SH-SY5Y (cell line): ENCODE data around the gene SYNJ2.

Experiments
- GATA2 ChIP-seq: IDR thresholded peaks from 2 replicates; pipeline ENCODE4 v1.6.1; 2011; ENCODE audit warnings: mild to moderate bottlenecking, low read depth, low read length
- GATA3 ChIP-seq: IDR thresholded peaks from 2 replicates; pipeline ENCODE4 v1.6.1; 2011; ENCODE audit warnings: low read depth, mild to moderate bottlenecking, low read length, moderate library complexity

Gene SYNJ2

DNA sequence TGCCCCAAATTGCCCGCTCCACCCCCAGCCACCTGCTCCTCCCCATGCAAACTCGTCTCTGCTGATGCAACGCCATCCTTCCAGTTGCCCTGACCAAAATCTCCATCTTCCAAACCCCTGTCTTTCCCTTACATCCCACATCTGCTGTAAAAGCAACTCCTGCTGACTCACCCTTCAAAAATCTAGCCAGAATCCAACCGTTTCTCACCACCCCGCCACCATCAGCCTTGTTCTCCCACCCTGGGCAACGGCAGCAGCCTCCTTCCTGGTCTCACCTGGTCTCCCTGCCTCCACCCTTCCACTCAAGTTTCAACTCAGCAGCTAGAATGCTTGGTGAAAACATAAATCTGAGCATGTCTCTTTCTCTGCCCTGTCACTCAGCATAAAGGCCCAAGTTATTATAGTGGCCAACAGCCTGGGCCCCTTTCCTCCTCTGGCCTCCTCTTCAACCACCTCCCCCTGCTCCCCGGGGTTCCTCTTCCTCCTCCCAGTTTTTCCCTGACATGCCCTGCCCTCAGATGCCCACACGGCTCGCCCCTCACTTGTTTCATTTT is 7.2 kb upstream of the SYNJ2 start:
- TF ChIP-seq GATA3 (no peak), GATA2 (no peak)

DNA sequence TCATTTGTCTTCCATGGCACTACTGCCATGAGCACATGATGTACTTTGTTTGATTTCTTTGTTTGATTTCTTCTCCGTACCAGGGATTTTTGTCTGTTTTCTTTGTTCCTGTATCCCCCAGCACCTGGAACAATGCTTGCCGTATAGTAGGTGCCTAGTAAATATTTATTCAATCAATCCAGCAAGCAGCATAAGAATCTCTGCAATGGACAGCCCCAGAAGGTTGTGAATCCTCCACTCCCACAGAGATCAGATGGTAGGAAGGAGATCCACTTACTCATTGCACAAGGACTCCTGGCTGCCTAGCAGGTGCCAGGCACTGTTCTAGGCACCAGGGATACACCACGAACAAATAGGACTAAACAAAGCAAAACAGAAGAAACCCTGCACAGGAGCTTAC is 6.7 kb upstream of the SYNJ2 start:
- no peak for TF ChIP-seq GATA2

DNA sequence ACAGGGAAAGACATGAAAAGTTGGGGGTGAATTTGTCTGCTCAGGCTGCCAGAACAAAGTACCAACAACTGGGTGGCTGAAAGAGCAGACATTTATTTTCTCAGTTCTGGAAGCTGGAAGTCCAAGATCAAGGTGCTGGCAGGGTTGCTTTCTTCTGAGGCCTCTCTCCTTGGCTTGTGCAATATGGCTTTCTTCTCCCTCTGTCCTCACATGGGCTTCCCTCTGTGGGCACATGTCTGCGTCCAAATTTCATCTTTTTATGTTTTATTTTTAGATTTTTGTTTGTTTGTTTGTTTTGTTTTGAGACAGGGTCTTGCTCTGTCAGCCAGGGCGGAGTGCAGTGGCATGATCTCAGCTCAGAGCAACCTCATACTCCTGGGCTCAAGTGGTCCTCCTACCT is 6.2 kb upstream of the SYNJ2 start:
- TF ChIP-seq GATA2, result no peak
- no peak for TF ChIP-seq GATA3

DNA sequence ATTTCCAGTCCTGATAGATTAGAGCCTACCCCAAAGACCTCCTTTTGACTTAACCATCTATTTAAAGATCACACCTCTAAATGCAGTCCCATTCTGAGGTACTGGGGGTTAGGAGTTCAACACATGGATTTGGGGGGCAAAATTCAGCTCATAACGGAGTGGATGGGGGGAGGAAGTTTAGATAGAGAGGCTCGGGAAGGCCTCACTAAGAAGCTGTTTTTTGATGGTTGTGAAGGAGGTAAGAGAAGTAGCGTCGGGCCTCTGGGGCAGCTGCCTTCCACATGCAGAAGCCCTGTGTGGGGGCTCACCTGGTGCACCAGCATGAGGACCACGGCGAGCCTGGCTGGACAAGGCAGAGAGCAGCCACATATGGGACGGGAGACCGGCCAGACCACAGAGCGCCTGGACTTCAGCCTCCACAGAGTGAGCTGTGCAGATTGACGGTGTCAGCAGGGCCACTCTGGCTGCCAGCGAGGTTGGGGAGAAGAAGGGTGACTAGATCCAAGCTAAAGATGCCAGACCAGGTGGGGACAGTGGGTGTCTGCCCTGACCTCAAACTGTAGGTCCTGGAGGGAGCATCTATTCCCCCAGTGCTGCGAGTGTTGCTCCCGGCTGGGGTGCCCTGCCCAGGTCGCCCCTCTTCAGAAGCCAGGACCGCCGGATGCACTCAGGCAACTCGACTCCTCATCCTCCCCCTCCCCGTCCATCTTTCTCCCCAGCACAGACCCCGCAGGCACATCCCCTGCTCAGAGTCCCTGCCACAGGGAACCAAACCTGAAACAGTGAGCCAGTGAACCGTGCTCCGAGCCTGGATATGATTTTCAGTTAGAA is 5.1 kb upstream of the SYNJ2 start:
- TF ChIP-seq GATA3, result no peak
- TF ChIP-seq GATA2, result no peak

- TF ChIP-seq GATA2, result no peak
- TF ChIP-seq GATA3, result no peak
These were observed 4.4 kb upstream of the SYNJ2 start for GRCh38 chr6:157977176-157977804.

DNA sequence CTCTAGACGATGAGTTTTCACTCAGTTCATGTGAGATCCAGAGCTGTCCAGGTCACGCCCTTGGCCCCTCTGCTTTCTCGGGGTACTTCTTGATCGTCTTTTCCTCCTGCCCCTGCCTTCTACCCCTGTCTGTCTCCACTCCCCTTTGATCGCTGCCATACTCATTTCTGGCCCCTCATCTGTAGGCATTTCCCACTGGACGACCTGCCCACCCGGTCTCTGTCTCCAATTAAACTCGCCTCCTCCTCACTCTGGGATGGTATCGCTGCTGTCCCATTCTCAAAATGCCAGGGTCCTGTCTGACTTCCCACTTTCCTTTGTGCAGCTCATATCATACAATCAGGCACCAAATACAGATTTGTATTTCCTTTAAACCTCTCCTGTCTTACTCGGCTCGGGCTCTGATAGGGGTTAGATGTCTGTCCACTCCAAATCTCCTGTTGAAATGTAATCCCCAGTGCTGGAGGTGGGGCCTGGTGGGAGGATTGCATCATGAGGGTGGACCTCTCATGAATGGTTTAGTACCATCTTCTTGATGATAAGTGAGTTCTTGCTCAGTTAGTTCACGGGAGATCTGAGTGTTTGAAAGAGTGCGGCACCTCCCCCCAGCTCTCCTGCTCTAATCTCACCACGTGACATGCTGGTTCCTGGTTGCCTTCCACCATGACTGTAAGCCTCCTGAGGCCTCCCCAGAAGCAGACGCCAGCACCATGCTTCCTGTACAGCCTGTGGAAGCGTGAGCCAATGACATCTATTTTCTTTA is 3.5 kb upstream of the SYNJ2 start:
- TF ChIP-seq GATA3 (no peak), GATA2 (no peak)

DNA sequence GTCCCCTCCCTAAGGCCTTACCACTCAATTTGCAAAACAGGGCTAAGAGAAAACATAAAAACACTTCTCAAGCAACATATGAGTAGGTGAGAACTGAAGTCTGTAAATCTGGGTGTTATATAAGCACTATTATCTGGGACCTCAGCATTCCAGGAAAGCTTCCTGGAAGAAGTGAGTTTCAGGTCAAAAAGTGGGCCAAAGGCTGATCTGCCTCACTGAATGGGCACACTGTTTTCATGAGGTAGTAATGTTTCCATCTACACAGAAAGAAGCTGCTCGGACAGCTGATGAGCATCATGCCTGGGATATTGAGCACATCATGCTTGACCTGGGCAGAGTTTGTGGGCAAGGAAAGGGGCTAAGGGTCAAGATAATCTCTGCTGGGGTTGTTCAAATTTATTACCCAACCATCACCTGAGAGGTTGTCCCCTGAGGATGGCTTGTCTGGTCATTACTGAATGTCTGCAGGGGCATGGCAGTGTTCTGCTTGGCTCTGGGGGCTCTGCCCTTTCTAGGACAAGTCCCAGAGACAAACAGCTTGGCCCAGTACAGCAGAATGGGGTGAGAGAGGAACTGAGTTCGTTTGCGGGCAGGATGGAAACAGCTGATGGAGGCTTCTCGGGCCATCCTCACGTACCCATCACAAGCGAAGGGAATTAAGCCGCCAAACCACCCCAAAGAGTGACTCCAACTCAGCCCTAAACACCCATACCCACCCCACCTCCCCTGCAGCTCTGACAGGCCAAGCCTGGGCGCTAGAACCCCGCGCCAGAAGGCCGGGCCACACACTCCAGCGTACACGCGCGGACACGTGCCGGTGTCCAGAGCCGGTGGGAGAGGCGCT is 1.2 kb upstream of the SYNJ2 start:
- TF ChIP-seq GATA3 (no peak), GATA2 (no peak)

- TF ChIP-seq GATA2, result no peak
- TF ChIP-seq GATA3, result no peak
These were observed 600 bp upstream of the SYNJ2 start for GRCh38 chr6:157981132-157981394.

DNA sequence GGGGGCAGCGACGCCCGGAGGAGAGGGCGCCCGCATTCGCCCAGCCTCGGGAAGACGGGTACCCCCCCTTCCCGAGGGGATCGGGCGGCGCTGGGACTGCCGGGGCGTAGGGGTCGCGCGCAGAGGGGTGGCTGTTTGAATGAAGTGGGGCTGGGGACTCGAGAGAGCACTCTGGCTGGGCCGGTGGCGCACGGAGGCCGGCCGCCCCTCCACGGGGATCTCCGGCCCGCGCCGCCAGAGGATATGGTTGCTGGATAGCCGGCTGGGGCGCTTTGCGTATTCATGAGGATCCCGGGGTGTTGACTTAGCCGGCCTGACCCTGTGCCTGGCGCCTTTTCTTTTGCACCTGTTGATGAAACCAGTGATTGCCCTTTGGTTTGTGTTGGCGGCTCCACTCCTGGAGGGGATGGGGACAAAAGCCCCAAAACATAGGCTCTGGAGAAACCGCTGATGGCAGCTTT is 469 bp downstream of the SYNJ2 start:
- TF ChIP-seq GATA2, result no peak
- TF ChIP-seq GATA3, result no peak

GRCh38 chr6:157982563-157983405 is 1.1 kb downstream of the SYNJ2 start:
- TF ChIP-seq GATA2 (no peak), GATA3 (no peak)

GRCh38 chr6:157983406-157984119 is 1.9 kb downstream of the SYNJ2 start:
- TF ChIP-seq GATA2, result no peak
- no peak for TF ChIP-seq GATA3

GRCh38 chr6:157984128-157984527 is 2.5 kb downstream of the SYNJ2 start:
- TF ChIP-seq GATA2, result no peak
- TF ChIP-seq GATA3, result no peak
